ENCODE data around the gene SETD7. TPM values are rescaled to one million over a fixed set of nuclear protein-coding genes. Genes with fewer than 3 reads are reported as not detected.

SETD7 gene
- total RNA-seq, 1 experiment from 2014 or later = 32.2 TPM

DNA sequence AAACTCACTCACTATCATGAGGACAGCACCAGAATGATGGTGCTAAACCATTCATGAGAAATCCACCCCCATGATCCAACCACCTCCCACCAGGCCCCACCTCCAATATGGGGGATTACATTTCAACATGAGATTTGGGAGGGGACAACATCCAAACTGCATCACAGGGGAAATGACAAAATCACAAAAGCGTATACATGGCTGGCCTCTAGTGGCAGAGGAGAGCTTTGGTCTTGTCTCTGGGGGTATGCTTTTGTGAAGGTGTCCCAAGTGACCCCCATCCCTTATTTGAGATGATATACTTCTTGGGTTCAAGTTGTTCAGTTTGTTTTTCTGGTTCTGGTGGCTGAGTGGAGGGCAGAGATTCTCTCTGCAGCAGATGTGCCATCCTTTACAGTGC lies 8.5 kb upstream of the SETD7 start:
- Histone ChIP-seq H3K9me3 (no peaks in the 10 kb centered on the region), H3K4me1 (no peaks in the 10 kb centered on the region), H3K36me3 (ENCODE audit: control insufficient read depth, insufficient read depth, low read length) (no peaks in the 10 kb centered on the region), H3K27me3 (replicated peaks; ENCODE audit: control insufficient read depth, insufficient read depth, low read length) (no peaks in the 10 kb centered on the region; the same call in 1 of the 2 replicates), H3K4me3 (ENCODE audit: low read depth, low read length) (no peak overlapping the region)
- no peak for DNase-seq
- Mint-ChIP-seq H3K4me3 (ENCODE audit: unreplicated experiment) (no peak overlapping the region), H3K36me3 (ENCODE audit: insufficient read depth, unreplicated experiment) (no peaks in the 10 kb centered on the region), H3K27me3 (ENCODE audit: insufficient read depth, unreplicated experiment) (no peaks in the 10 kb centered on the region), H3K9me3 (ENCODE audit: unreplicated experiment) (no peaks in the 10 kb centered on the region), H3K27ac (ENCODE audit: unreplicated experiment) (no peak overlapping the region), H3K4me1 (ENCODE audit: low read depth, unreplicated experiment) (no peaks in the 10 kb centered on the region)
- ChIA-PET POLR2A (no interaction called here), CTCF (no interaction called here)
- TF ChIP-seq, protein P1, sequence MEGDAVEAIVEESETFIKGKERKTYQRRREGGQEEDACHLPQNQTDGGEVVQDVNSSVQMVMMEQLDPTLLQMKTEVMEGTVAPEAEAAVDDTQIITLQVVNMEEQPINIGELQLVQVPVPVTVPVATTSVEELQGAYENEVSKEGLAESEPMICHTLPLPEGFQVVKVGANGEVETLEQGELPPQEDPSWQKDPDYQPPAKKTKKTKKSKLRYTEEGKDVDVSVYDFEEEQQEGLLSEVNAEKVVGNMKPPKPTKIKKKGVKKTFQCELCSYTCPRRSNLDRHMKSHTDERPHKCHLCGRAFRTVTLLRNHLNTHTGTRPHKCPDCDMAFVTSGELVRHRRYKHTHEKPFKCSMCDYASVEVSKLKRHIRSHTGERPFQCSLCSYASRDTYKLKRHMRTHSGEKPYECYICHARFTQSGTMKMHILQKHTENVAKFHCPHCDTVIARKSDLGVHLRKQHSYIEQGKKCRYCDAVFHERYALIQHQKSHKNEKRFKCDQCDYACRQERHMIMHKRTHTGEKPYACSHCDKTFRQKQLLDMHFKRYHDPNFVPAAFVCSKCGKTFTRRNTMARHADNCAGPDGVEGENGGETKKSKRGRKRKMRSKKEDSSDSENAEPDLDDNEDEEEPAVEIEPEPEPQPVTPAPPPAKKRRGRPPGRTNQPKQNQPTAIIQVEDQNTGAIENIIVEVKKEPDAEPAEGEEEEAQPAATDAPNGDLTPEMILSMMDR (IDR thresholded peaks at IDR 0.05; ENCODE audit: insufficient read depth in 1 of 2, low read depth in 1 of 2, low read length in 1 of 2, severe bottlenecking in 1 of 2, unreplicated experiment in 1 of 2) = no peak
- BruUV-seq (replicated peaks) = no TSS peak
- intact Hi-C loops (cut with micrococcal nuclease; ENCODE audit: unreplicated experiment) = no loop called here

DNA sequence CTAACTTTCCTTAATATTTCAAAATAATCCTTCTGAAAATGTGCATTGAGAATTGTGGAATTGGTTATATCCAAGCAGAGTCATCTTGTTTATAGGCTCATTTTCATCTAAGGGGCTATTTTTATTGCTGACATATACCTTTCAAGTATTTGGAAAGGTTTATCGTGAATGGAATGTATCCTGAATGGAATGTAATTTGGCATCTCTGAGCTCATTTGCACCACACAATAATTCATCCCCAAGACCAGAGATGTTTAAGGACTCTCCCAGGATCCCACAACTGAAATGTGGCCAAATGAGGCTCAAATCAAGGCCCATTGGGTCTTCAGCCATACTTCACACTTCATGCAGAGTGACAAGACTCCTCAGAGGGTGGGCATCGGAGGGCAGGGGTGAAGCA lies 7.5 kb upstream of the SETD7 start:
- BruUV-seq (replicated peaks) = no TSS peak
- H3K9me3 ChIP-seq = no peaks in the 10 kb centered on the region
- H3K4me1 Mint-ChIP-seq (ENCODE audit: low read depth, unreplicated experiment) = no peaks in the 10 kb centered on the region
- intact Hi-C loops (cut with micrococcal nuclease; ENCODE audit: unreplicated experiment) = no loop called here
- ChIA-PET CTCF (no interaction called here), POLR2A (no interaction called here)
- H3K36me3 ChIP-seq (ENCODE audit: control insufficient read depth, insufficient read depth, low read length) = no peaks in the 10 kb centered on the region
- TF ChIP-seq, protein P1 (IDR thresholded peaks at IDR 0.05; ENCODE audit: insufficient read depth in 1 of 2, low read depth in 1 of 2, low read length in 1 of 2, severe bottlenecking in 1 of 2, unreplicated experiment in 1 of 2) = no peak
- H3K4me3 ChIP-seq (ENCODE audit: low read depth, low read length) = no peak overlapping the region
- H3K4me3 Mint-ChIP-seq (ENCODE audit: unreplicated experiment) = no peak overlapping the region
- H3K4me1 ChIP-seq = no peaks in the 10 kb centered on the region
- H3K27me3 ChIP-seq (replicated peaks; ENCODE audit: control insufficient read depth, insufficient read depth, low read length) = no peaks in the 10 kb centered on the region; the same call in 1 of the 2 replicates
- H3K36me3 Mint-ChIP-seq (ENCODE audit: insufficient read depth, unreplicated experiment) = no peaks in the 10 kb centered on the region
- H3K27ac Mint-ChIP-seq (ENCODE audit: unreplicated experiment) = no peak overlapping the region
- DNase-seq = no peak
- H3K27me3 Mint-ChIP-seq (ENCODE audit: insufficient read depth, unreplicated experiment) = no peaks in the 10 kb centered on the region
- H3K9me3 Mint-ChIP-seq (ENCODE audit: unreplicated experiment) = no peaks in the 10 kb centered on the region

DNA sequence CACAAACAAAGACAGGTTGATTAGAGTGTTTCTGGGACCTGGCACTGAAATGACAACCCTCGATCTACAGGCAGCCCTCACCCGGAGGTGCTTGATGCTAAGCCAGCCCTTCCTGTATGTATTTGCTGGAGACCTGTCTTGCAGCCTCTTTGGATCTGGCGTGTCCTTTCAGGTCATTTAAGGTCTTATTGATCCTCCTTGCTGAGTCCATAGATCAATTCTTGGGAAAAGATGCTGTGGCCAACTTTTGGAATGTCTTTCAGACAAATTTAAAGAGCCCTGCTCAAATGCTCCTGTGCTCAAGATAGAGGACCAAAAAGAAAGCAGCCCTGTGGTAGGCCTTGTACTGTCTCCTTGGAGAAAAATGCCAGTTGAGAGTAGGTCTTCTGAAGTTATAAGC lies 6.8 kb upstream of the SETD7 start:
- no TSS peak for BruUV-seq (replicated peaks)
- ChIA-PET CTCF (no interaction called here), POLR2A (no interaction called here)
- H3K4me3 Mint-ChIP-seq (ENCODE audit: unreplicated experiment) = no peak overlapping the region
- no peaks in the 10 kb centered on the region; the same call in 1 of the 2 replicates for H3K27me3 ChIP-seq (replicated peaks; ENCODE audit: control insufficient read depth, insufficient read depth, low read length)
- TF ChIP-seq, protein P1 (IDR thresholded peaks at IDR 0.05; ENCODE audit: insufficient read depth in 1 of 2, low read depth in 1 of 2, low read length in 1 of 2, severe bottlenecking in 1 of 2, unreplicated experiment in 1 of 2) = no peak
- H3K36me3 Mint-ChIP-seq (ENCODE audit: insufficient read depth, unreplicated experiment) = no peaks in the 10 kb centered on the region
- H3K36me3 ChIP-seq (ENCODE audit: control insufficient read depth, insufficient read depth, low read length) = no peaks in the 10 kb centered on the region
- no peak overlapping the region for H3K4me3 ChIP-seq (ENCODE audit: low read depth, low read length)
- intact Hi-C loops (cut with micrococcal nuclease; ENCODE audit: unreplicated experiment) = no loop called here
- peaks cover 6% of the 10 kb centered on the region for H3K4me1 Mint-ChIP-seq (ENCODE audit: low read depth, unreplicated experiment)
- H3K9me3 Mint-ChIP-seq (ENCODE audit: unreplicated experiment) = no peaks in the 10 kb centered on the region
- H3K27me3 Mint-ChIP-seq (ENCODE audit: insufficient read depth, unreplicated experiment) = no peaks in the 10 kb centered on the region
- DNase-seq = no peak
- H3K27ac Mint-ChIP-seq (ENCODE audit: unreplicated experiment) = no peak overlapping the region
- peaks cover 2% of the 10 kb centered on the region for H3K4me1 ChIP-seq
- H3K9me3 ChIP-seq = no peaks in the 10 kb centered on the region
